ENCODE results near the gene GPC5. TPM values are rescaled to one million over a fixed set of nuclear protein-coding genes. Genes with fewer than 3 reads are reported as not detected.

The GPC5 gene
- polyA plus RNA-seq, 2 of the 4 experiments (the other 2 are of a cell fraction), result not detected

DNA sequence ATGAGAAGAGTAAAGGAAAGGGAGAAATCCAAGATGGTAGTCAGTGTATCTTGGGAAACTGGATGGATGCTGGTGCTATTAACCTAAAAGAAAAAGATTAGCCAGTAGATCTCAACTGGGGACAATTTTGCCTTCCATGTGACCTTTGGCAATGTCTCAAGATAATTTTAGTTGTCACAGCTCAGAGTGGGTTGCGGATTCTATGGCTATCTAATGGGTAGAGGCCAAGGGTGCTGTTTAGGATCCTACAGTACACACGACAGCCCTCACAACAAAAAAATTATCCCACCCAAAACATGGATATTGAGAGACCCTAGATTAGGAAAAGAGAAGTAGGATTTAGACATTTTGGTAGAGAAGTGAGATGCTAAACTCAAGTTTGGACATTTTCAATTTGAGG is 258.9 kb downstream of the GPC5 start:
- DNase-seq (ENCODE audit: low read depth in 1 of 2, low spot score in 1 of 2) (no peak), FAIRE-seq (no peak), ATAC-seq (no peak)
- Histone ChIP-seq H3K27ac (no peak overlapping the region), H3K4me3 (no peak overlapping the region), H3K4me1 (no peaks in the 10 kb centered on the region), H3K9me3 (no peaks in the 10 kb centered on the region), H3K4me2 (no peak overlapping the region)
- TF ChIP-seq ZSCAN20 (CRISPR knock-in tag; IDR thresholded peaks at IDR 0.05), result no peak
- ChIA-PET CTCF (no interaction called here), POLR2A (no interaction called here)
- 0% methylated on average over 2 of the region's 2 CpGs for WGBS (ENCODE audit: missing lambda C conversion rate)

DNA sequence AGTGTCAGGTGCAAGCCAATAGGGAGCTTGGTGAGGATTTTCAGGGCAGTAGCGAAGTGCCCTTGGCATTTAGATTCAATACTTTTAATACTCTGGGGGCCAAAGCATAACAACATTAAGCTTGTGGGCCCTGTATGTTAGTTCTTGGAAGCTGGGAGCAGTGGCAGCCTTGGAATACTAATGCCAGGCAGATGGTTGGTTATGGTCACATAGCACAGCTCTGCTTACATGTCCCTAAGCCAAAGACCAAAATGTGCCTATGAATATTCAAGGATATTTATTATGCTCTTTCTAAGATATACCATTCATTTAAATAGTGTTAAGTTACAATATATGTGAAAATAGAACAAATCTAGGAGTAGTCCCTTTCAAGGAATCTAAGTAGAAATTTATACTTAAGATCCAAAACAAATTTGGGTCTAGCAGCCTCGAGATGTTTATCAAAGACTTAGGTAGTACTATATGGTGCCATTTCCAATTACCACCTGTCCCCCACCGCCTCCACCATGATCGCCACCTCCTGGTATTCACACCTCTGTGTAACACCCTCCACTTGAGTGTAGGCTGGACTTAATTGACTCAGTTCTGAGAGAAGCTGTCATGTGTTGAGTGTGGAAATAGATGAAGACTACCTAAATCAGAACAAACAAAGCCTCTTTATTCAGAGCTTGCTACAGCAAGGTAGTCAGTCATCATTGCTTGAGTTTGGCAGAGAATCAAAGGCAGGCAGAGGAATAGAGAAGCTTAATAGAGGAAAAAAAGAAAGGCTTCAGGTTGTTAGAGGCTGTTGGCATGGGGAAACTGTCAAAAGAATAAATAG is 261.0 kb downstream of the GPC5 start:
- H3K4me3 ChIP-seq, result no peak overlapping the region
- no peak overlapping the region for H3K27ac ChIP-seq
- no peaks in the 10 kb centered on the region for H3K4me1 ChIP-seq
- FAIRE-seq (no peak), DNase-seq (ENCODE audit: low read depth in 1 of 2, low spot score in 1 of 2) (no peak), ATAC-seq (no peak)
- no peaks in the 10 kb centered on the region for H3K9me3 ChIP-seq
- H3K4me2 ChIP-seq, result no peak overlapping the region
- ChIA-PET CTCF (no interaction called here), POLR2A (no interaction called here)
- WGBS (ENCODE audit: missing lambda C conversion rate), result 14% methylated on average over 4 of the region's 4 CpGs
- TF ChIP-seq CBX2 (IDR thresholded peaks at IDR 0.05; ENCODE audit: borderline replicate concordance, low read depth), result no peak
- TF ChIP-seq HOXB13 (CRISPR knock-in tag; IDR thresholded peaks at IDR 0.05; ENCODE audit: low read depth), result no peak
- no peak for TF ChIP-seq MAFK (IDR thresholded peaks at IDR 0.05; ENCODE audit: partially characterized antibody)
- no peak for TF ChIP-seq MYC (IDR thresholded peaks at IDR 0.05; ENCODE audit: borderline replicate concordance, low read length)
- TF ChIP-seq NFE2L2 (conservative IDR thresholded peaks at IDR 0.05; ENCODE audit: low read length), result no peak
- TF ChIP-seq RNF2 (IDR thresholded peaks at IDR 0.05; ENCODE audit: borderline replicate concordance, low read depth), result no peak
- no peak for TF ChIP-seq TFCP2L1 (CRISPR knock-in tag; IDR thresholded peaks at IDR 0.05)
- no peak for TF ChIP-seq ZC3H11A (IDR thresholded peaks at IDR 0.05)
- TF ChIP-seq SREBF2 (IDR thresholded peaks at IDR 0.05), result no peak
- no peak for TF ChIP-seq ZFP36 (IDR thresholded peaks at IDR 0.05; ENCODE audit: borderline replicate concordance, partially characterized antibody)
- no peak for TF ChIP-seq RFX5 (IDR thresholded peaks at IDR 0.05)
- no peak for TF ChIP-seq HOXA7 (CRISPR knock-in tag; IDR thresholded peaks at IDR 0.05)
- TF ChIP-seq, protein P1, sequence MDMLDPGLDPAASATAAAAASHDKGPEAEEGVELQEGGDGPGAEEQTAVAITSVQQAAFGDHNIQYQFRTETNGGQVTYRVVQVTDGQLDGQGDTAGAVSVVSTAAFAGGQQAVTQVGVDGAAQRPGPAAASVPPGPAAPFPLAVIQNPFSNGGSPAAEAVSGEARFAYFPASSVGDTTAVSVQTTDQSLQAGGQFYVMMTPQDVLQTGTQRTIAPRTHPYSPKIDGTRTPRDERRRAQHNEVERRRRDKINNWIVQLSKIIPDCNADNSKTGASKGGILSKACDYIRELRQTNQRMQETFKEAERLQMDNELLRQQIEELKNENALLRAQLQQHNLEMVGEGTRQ (IDR thresholded peaks at IDR 0.05), result no peak
- TF ChIP-seq HDAC2 (IDR thresholded peaks at IDR 0.05), result no peak
- TF ChIP-seq ESRRA (IDR thresholded peaks at IDR 0.05; ENCODE audit: borderline replicate concordance, low read length), result no peak

DNA sequence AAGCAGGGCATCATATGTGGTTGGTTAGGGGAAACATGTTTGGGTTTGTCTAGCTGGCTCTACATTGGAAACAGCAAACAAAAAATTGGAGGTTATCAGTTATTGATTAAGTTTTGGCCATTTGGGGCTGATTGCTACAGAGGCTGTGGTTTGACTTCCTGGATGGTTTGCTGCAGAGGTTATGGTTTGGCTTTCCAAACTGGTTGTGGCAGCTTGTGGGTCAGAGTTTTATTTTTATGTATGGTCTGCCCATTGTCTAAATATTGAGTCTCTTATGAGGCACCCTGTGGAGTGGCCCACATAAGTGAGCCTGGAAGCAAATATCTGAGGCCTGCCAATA is 261.6 kb downstream of the GPC5 start:
- no peaks in the 10 kb centered on the region for H3K4me1 ChIP-seq
- DNase-seq (ENCODE audit: low read depth in 1 of 2, low spot score in 1 of 2), result no peak
- no peak for FAIRE-seq
- no peak overlapping the region for H3K4me3 ChIP-seq
- POLR2A ChIA-PET, result no interaction called here
- CTCF ChIA-PET, result no interaction called here
- no peaks in the 10 kb centered on the region for H3K9me3 ChIP-seq
- H3K4me2 ChIP-seq, result no peak overlapping the region
- no peak overlapping the region for H3K27ac ChIP-seq
- TF ChIP-seq JUN (IDR thresholded peaks at IDR 0.05) (no peak), ZFP36 (IDR thresholded peaks at IDR 0.05; ENCODE audit: borderline replicate concordance, partially characterized antibody) (no peak), FOSL2 (IDR thresholded peaks at IDR 0.05) (no peak), FOSL2 (CRISPR knock-in tag; IDR thresholded peaks at IDR 0.05) (no peak), CBX2 (IDR thresholded peaks at IDR 0.05; ENCODE audit: borderline replicate concordance, low read depth) (no peak), HDAC2 (IDR thresholded peaks at IDR 0.05) (no peak), EHF (CRISPR knock-in tag; IDR thresholded peaks at IDR 0.05) (no peak), MAFK (IDR thresholded peaks at IDR 0.05; ENCODE audit: partially characterized antibody) (no peak), ESRRA (IDR thresholded peaks at IDR 0.05; ENCODE audit: borderline replicate concordance, low read length) (no peak)
- TF ChIP-seq, protein P2, sequence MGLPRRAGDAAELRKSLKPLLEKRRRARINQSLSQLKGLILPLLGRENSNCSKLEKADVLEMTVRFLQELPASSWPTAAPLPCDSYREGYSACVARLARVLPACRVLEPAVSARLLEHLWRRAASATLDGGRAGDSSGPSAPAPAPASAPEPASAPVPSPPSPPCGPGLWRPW (IDR thresholded peaks at IDR 0.05), result no peak
- TF ChIP-seq, protein P3, sequence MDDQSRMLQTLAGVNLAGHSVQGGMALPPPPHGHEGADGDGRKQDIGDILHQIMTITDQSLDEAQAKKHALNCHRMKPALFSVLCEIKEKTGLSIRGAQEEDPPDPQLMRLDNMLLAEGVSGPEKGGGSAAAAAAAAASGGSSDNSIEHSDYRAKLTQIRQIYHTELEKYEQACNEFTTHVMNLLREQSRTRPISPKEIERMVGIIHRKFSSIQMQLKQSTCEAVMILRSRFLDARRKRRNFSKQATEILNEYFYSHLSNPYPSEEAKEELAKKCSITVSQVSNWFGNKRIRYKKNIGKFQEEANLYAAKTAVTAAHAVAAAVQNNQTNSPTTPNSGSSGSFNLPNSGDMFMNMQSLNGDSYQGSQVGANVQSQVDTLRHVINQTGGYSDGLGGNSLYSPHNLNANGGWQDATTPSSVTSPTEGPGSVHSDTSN (IDR thresholded peaks at IDR 0.05), result no peak
- TF ChIP-seq, protein P4, sequence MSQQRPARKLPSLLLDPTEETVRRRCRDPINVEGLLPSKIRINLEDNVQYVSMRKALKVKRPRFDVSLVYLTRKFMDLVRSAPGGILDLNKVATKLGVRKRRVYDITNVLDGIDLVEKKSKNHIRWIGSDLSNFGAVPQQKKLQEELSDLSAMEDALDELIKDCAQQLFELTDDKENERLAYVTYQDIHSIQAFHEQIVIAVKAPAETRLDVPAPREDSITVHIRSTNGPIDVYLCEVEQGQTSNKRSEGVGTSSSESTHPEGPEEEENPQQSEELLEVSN (IDR thresholded peaks at IDR 0.05; ENCODE audit: borderline replicate concordance, low read depth), result no peak
- ATAC-seq, result no peak

Data from A549 (cell line).